ENCODE results near the gene STAB2. TPM values are rescaled to one million over a fixed set of nuclear protein-coding genes. Genes with fewer than 3 reads are reported as not detected.

The STAB2 gene
- total and polyA plus RNA-seq, 10 donors, result 9.7 to 320 (median 200) TPM

- Histone ChIP-seq H3K4me3 (no peak overlapping the region), H3K4me1 (no peaks in the 10 kb centered on the region), H3K27ac (no peak overlapping the region), H3K27me3 (replicated peaks in 1 of 7) (no peaks in the 10 kb centered on the region), H3K36me3 (peaks cover 0 to 74% (median 10%) of the 10 kb centered on the region in 6 donors), H3K9me3 (no peaks in the 10 kb centered on the region)
- intact Hi-C loops (cut with DNase I; ENCODE audit: low total_unique reads), result no loop called here
- WGBS, 5 donors, result 87 to 98% (median 94%) methylated on average over 2 of the region's 2 CpGs
- TF ChIP-seq CTCF (IDR thresholded peaks at IDR 0.05 in 8 of 11, conservative IDR thresholded peaks at IDR 0.05 in 3 of 11) (no peak), POLR2AphosphoS5 (IDR thresholded peaks at IDR 0.05) (no peak)
- no peak for DNase-seq
Observed at GRCh38 chr12:103748002-103748401, 160.9 kb downstream of the STAB2 start.

DNA sequence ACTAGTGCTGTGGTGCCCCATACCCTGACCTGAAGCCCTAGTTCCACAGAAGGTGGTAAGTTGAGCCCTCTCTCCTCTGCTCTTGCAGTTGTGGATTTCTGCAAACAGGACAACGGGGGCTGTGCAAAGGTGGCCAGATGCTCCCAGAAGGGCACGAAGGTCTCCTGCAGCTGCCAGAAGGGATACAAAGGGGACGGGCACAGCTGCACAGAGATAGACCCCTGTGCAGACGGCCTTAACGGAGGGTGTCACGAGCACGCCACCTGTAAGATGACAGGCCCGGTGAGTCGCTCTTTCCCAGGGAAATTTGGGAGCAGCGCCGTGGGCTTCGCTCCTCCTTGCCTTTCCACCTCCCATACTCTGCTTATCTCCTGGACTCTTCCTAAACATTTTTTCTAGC, 161.8 kb downstream of the STAB2 start:
- no peak for DNase-seq
- H3K4me3 ChIP-seq, result no peak overlapping the region
- TF ChIP-seq CTCF (IDR thresholded peaks at IDR 0.05 in 8 of 11, conservative IDR thresholded peaks at IDR 0.05 in 3 of 11), result no peak
- peak in 1 of 3 donors; percentile 17 for TF ChIP-seq POLR2AphosphoS5 (IDR thresholded peaks at IDR 0.05)
- intact Hi-C loops (cut with DNase I; ENCODE audit: low total_unique reads), result no loop called here
- no peaks in the 10 kb centered on the region for H3K4me1 ChIP-seq
- 87 to 95% (median 93%) methylated on average over 12 of the region's 12 CpGs for WGBS, 5 donors
- H3K9me3 ChIP-seq, result no peaks in the 10 kb centered on the region
- H3K36me3 ChIP-seq, result peaks cover 0 to 77% (median 10%) of the 10 kb centered on the region in 6 donors
- H3K27ac ChIP-seq, result no peak overlapping the region
- H3K27me3 ChIP-seq (replicated peaks in 1 of 7), result no peaks in the 10 kb centered on the region

- Histone ChIP-seq H3K36me3 (peaks cover 0 to 79% (median 7%) of the 10 kb centered on the region in 6 donors), H3K27ac (no peak overlapping the region), H3K9me3 (no peaks in the 10 kb centered on the region), H3K4me1 (no peaks in the 10 kb centered on the region), H3K27me3 (replicated peaks in 1 of 7) (no peaks in the 10 kb centered on the region), H3K4me3 (no peak overlapping the region)
- no peak for DNase-seq
- intact Hi-C loops (cut with DNase I; ENCODE audit: low total_unique reads), result no loop called here
- no peak for TF ChIP-seq CTCF (IDR thresholded peaks at IDR 0.05 in 8 of 11, conservative IDR thresholded peaks at IDR 0.05 in 3 of 11)
- no peak for TF ChIP-seq POLR2AphosphoS5 (IDR thresholded peaks at IDR 0.05)
- no peak for TF ChIP-seq POLR2A (IDR thresholded peaks at IDR 0.05)
- 80 to 100% (median 85%) methylated on average over 1 of the region's 1 CpG for WGBS, 5 donors
Observed at GRCh38 chr12:103751171-103751570, 164.1 kb downstream of the STAB2 start.

- H3K27ac ChIP-seq, result no peak overlapping the region
- no peak for TF ChIP-seq POLR2AphosphoS5 (IDR thresholded peaks at IDR 0.05)
- no peak for TF ChIP-seq POLR2A (IDR thresholded peaks at IDR 0.05)
- no peak for TF ChIP-seq CTCF (IDR thresholded peaks at IDR 0.05 in 8 of 11, conservative IDR thresholded peaks at IDR 0.05 in 3 of 11)
- H3K36me3 ChIP-seq, result peaks cover 0 to 79% (median 9%) of the 10 kb centered on the region in 6 donors
- intact Hi-C loops (cut with DNase I; ENCODE audit: low total_unique reads), result no loop called here
- 42 to 53% (median 47%) methylated on average over 2 of the region's 2 CpGs for WGBS, 5 donors
- no peak for DNase-seq
- H3K9me3 ChIP-seq, result no peaks in the 10 kb centered on the region
- no peaks in the 10 kb centered on the region for H3K27me3 ChIP-seq (replicated peaks in 1 of 7)
- no peaks in the 10 kb centered on the region for H3K4me1 ChIP-seq
- no peak overlapping the region for H3K4me3 ChIP-seq
Observed at GRCh38 chr12:103751600-103751999, 164.5 kb downstream of the STAB2 start.
